Fibroblast of the aortic adventitia (primary cell): ENCODE results near the gene EYS. TPM values are rescaled to one million over a fixed set of nuclear protein-coding genes. Genes with fewer than 3 reads are reported as not detected.

Source experiments
- DNase-seq: peaks from one replicate; pipeline ENCODE4 v3.0.0-alpha.2; 2010; ENCODE audit warnings: low read depth
- H3K4me3 ChIP-seq: 2 replicates; pipeline ENCODE4 v1.5.1; 2011; ENCODE audit warnings: low read depth, mild to moderate bottlenecking, control low read depth, low read length, moderate library complexity
- CTCF ChIP-seq: IDR thresholded peaks from 2 replicates; pipeline ENCODE4 v1.5.1; 2011; ENCODE audit warnings: mild to moderate bottlenecking, low read length, control low read depth, inconsistent platforms; ENCODE audit not compliant: insufficient read depth
- total RNA-seq: library from RNA; depleted of rRNA; stranded (reverse); fragments of >200 nt; gene quantifications from 2 replicates; pipeline ENCODE4 v1.2.3, GENCODE V29; 2012; ENCODE audit warnings: low replicate concordance

EYS gene
- total RNA-seq, 1 donor = 0.09 TPM

- no peak for DNase-seq
- TF ChIP-seq CTCF = no peak
- no peak overlapping the region for H3K4me3 ChIP-seq
These were observed 1706.1 kb downstream of the EYS start for GRCh38 chr6:64000818-64001491.

- no peak for TF ChIP-seq CTCF
- DNase-seq = no peak
- no peak overlapping the region for H3K4me3 ChIP-seq
These were observed 1707.4 kb downstream of the EYS start for GRCh38 chr6:63999613-64000012.

GRCh38 chr6:63998991-63999390 is 1708.0 kb downstream of the EYS start:
- no peak overlapping the region for H3K4me3 ChIP-seq
- no peak for TF ChIP-seq CTCF
- DNase-seq = no peak

DNA sequence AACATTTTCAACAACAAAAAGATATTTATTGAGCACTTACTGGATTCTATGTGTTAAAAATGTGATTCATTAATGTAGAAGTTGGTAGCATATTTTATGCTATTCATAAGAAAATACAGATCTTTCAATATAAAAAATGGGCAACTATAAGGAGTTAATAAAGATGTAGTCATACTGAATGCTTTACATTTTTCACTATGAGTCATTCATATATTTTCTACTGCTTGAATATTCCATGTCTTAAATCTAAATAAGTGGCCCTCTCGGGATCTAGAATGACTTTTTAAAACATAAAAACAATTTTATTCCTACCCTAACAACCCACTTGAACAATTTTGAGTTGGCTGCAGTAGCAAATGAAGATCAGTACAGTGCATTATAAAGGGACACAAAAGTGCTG is 1709.3 kb downstream of the EYS start:
- no peak for DNase-seq
- no peak overlapping the region for H3K4me3 ChIP-seq
- TF ChIP-seq CTCF = no peak

DNA sequence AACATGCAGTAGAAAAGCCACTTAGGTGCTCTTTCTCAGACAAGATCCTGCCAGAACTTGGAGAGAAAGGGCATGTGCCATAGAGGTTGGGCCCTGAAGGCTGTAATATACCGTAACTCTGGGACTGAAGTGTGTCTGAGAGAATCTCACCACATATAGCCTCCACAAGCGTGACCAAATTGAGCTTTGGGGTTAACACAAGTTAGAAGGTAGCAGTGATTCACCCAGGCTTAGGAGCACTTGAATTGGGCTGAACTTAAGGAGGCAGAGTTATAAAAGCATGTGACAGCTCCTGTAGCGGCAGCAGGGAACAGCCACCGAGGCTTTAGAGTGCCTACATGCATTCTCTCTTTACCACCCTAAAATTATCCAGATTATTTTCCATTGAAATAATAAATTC is 1709.8 kb downstream of the EYS start:
- no peak for TF ChIP-seq CTCF
- DNase-seq = no peak
- no peak overlapping the region for H3K4me3 ChIP-seq

GRCh38 chr6:63985223-63985622 is 1721.8 kb downstream of the EYS start:
- no peak for DNase-seq
- TF ChIP-seq CTCF = no peak
- H3K4me3 ChIP-seq = no peak overlapping the region

- no peak for TF ChIP-seq CTCF
- H3K4me3 ChIP-seq = no peak overlapping the region
- DNase-seq = no peak
These were observed 1731.3 kb downstream of the EYS start for GRCh38 chr6:63975699-63976098.
